BLaER1 treated with 17β-estradiol and CSF1 and Interleukin-3, amounts not matched to agents 10 nM and 100 nM (cell line): ENCODE data around the gene TEC.

Source experiments
- H3K27ac ChIP-seq, 11 experiments: shearing (Covaris generic); formaldehyde crosslinking; 2 replicates each; pipeline ENCODE4 v1.8.1; 2022
- H3K27me3 ChIP-seq, 11 experiments: shearing (Covaris generic); formaldehyde crosslinking; 2 replicates each; pipeline ENCODE4 v1.8.1; 2022
- H3K36me3 ChIP-seq, 11 experiments: shearing (Covaris generic); formaldehyde crosslinking; 2 replicates each; pipeline ENCODE4 v1.8.1; 2022
- H3K4me1 ChIP-seq, 10 experiments: shearing (Covaris generic); formaldehyde crosslinking; 2 replicates each; pipeline ENCODE4 v1.8.1; 2022
- H3K4me2 ChIP-seq, 11 experiments: shearing (Covaris generic); formaldehyde crosslinking; 2 replicates each; pipeline ENCODE4 v1.8.1; 2022
- H3K4me3 ChIP-seq, 10 experiments: shearing (Covaris generic); formaldehyde crosslinking; 2 replicates each; pipeline ENCODE4 v1.8.1; 2022
- H3K9ac ChIP-seq, 11 experiments: shearing (Covaris generic); formaldehyde crosslinking; 2 replicates each; pipeline ENCODE4 v1.8.1; 2022
- H3K9me3 ChIP-seq, 11 experiments: shearing (Covaris generic); formaldehyde crosslinking; replicated peaks in 1 of 11; 2 replicates each; pipeline ENCODE4 v1.8.1; 2022
- H4K20me1 ChIP-seq, 11 experiments: shearing (Covaris generic); formaldehyde crosslinking; 2 replicates each; pipeline ENCODE4 v1.8.1; 2022
- Cebpa-rat ChIP-seq, 11 experiments: shearing (Covaris generic); IDR thresholded peaks; 2 replicates each; pipeline ENCODE4 v1.8.1; 2022

Gene TEC

DNA sequence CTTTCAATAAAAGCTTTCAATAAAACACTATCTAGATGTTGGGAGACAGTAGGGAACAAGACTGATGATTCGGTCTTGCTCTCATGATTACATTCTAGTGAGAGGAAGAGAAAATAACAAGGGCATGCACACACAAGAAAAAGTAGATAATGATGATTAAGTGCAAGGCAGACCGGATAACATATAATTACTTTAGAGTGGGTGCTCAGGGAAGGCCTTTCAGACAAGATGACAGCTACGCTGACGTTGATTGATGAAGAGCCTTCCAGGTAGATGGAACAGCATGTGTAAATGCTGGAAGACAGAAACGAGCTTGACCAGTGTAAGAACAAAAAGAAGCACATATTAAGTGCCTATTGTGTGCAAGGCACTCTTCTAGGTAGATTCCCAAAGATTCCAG is 179.0 kb downstream of the TEC start:
- H3K36me3 ChIP-seq: peaks cover 0 to 14% (median 0%) of the 10 kb centered on the region in 11 experiments; a peak in 10 of 22 replicates
- no peak for TF ChIP-seq Cebpa-rat (IDR thresholded peaks at IDR 0.05)
- no peaks in the 10 kb centered on the region for H3K9me3 ChIP-seq
- H3K4me3 ChIP-seq: no peak overlapping the region
- no peak overlapping the region for H3K4me2 ChIP-seq
- H4K20me1 ChIP-seq: no peaks in the 10 kb centered on the region; a peak in 1 of 22 replicates
- H3K27me3 ChIP-seq: no peaks in the 10 kb centered on the region
- no peak overlapping the region for H3K27ac ChIP-seq
- H3K4me1 ChIP-seq: no peaks in the 10 kb centered on the region
- no peak overlapping the region for H3K9ac ChIP-seq

DNA sequence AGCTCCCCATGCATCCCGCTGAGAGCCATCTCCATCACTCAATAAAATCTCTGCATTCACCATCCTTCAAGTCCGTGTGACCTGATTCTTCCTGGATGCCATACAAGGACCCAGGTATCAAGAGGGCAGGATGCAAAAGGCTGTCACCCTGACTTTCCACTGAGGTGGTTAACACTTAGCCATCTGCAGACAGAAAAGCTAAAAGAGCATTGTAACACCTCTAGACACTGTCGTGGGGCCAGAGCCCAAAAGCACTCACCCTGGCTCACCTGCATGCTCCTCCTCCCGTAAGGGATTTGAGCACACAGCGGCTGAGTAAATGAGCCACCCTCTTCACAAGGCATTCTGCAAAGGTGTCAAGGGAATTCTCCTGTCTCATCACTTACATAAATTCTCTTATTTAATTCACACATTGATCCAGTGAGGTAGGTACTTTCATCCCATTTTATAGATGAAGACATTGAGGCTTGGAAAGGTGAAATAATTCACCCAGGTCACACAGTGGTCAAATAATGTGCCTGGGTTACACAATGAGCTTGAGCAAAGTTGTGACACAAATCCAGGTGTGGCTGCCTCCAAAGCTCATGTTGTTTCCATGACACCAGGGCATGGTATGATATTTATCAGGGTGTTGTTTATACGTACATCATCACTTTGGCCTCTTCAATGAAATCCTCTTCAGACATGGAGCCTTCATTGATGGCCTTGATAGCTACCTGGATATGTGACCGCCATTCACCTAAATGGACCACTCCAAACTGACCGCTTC is 183.6 kb downstream of the TEC start:
- no peak for TF ChIP-seq Cebpa-rat (IDR thresholded peaks at IDR 0.05)
- Histone ChIP-seq H3K4me1 (no peaks in the 10 kb centered on the region), H3K27ac (no peak overlapping the region), H4K20me1 (no peaks in the 10 kb centered on the region; a peak in 1 of 22 replicates), H3K4me2 (no peak overlapping the region), H3K4me3 (no peak overlapping the region), H3K27me3 (no peaks in the 10 kb centered on the region), H3K9me3 (no peaks in the 10 kb centered on the region), H3K9ac (no peak overlapping the region), H3K36me3 (peaks cover 0 to 12% (median 0%) of the 10 kb centered on the region in 11 experiments; a peak in 6 of 22 replicates)
